Type B pancreatic cell (in vitro differentiated cells): ENCODE measurements around the gene SEPTIN2. TPM values are rescaled to one million over a fixed set of nuclear protein-coding genes. Genes with fewer than 3 reads are reported as not detected.
A peak's percentile ranks its signal among the peaks of the same experiment; 100 is the strongest.
"Not testable (repeated sequence)": the region's sequence is repeated elsewhere in the genome, so short reads cannot be mapped to it uniquely, and the experiment has no call there.

ENCODE experiments used
- DNase-seq: peaks from one replicate; pipeline ENCODE4 v3.0.0; 2021; ENCODE audit warnings: mixed read lengths; ENCODE audit not compliant: unreplicated experiment; ENCODE audit errors: extremely low spot score
- H3K27ac Mint-ChIP-seq: 2 replicates; pipeline ENCODE4 v1.8.0; 2021; ENCODE audit warnings: mild to moderate bottlenecking, mixed read lengths
- H3K27me3 Mint-ChIP-seq: 2 replicates; pipeline ENCODE4 v1.8.0; 2021; ENCODE audit warnings: mixed read lengths
- H3K36me3 Mint-ChIP-seq: 2 replicates; pipeline ENCODE4 v1.8.0; 2021; ENCODE audit warnings: mixed read lengths
- H3K4me1 Mint-ChIP-seq: one replicate; pipeline ENCODE4 v1.8.0; 2021; ENCODE audit warnings: mixed read lengths; ENCODE audit not compliant: unreplicated experiment
- H3K4me3 Mint-ChIP-seq: 2 replicates; pipeline ENCODE4 v1.8.0; 2021; ENCODE audit warnings: mild to moderate bottlenecking, mixed read lengths
- H3K9me3 Mint-ChIP-seq: 2 replicates; pipeline ENCODE4 v1.8.0; 2021; ENCODE audit warnings: mixed read lengths
- CTCF ChIP-seq: fragments of 200-600 bp; sonication (generic); conservative IDR thresholded peaks from 2 replicates; pipeline ENCODE4 v1.5.0; 2021; ENCODE audit warnings: antibody characterized with exemption, mild to moderate bottlenecking
- total RNA-seq: library from RNA; stranded (reverse); gene quantifications from 2 replicates; pipeline ENCODE4 v1.2.1, GENCODE V29; 2021; ENCODE audit warnings: low replicate concordance

The SEPTIN2 gene
- total RNA-seq, 1 donor from 2014 or later: 425 TPM

DNA sequence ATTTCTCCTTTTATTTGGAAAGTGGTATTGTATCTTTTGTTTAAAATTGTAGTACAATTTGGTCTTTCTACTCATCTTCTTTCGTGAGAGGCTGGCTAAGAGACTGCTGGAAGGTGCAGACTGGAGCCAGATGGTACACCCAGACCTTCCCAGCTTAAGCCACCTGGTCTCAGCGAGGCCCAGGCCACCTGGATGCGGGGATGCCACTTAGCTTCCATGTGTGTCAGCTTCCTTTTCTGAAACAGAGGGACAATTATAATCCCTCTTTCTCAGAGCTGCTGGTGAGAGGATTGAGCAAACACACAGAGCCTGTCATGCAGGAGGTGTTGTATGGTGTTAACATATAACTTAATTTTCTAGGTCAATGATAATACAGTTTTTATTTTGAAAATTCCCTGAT lies 57.7 kb downstream of the SEPTIN2 start:
- Mint-ChIP-seq H3K4me1 (peaks cover 28% of the 10 kb centered on the region), H3K4me3 (no peak overlapping the region), H3K36me3 (peaks cover 17% of the 10 kb centered on the region), H3K9me3 (no peaks in the 10 kb centered on the region), H3K27ac (peak overlapping the region; percentile 98), H3K27me3 (no peaks in the 10 kb centered on the region)
- no peak for DNase-seq
- TF ChIP-seq CTCF: no peak

- not testable (repeated sequence) for H3K9me3 Mint-ChIP-seq, DNase-seq, H3K4me3 Mint-ChIP-seq, H3K27me3 Mint-ChIP-seq
- peak overlapping the region; percentile 98 for H3K27ac Mint-ChIP-seq
- peaks cover 29% of the 10 kb centered on the region for H3K4me1 Mint-ChIP-seq
- H3K36me3 Mint-ChIP-seq: peaks cover 20% of the 10 kb centered on the region
Measured at GRCh38 chr2:241373906-241374305, 58.2 kb downstream of the SEPTIN2 start.

DNA sequence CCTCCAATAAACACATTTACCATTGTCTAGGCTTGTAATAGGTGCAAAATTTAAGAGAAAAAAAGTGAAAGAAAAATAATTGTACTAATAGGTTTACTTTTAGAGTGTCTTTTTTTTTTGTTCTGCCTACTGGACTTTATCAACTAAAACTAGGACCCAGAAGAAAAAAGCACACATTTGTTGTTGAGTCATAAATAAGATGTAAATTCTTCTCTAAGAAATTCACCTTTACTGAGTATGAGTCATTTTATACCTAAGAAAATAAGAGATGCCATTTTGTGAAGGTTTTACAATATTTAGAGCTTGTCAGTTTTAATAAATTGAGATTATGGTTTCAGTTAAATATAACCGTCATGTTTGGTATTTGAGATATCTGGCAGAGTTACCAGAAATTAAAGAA lies 59.6 kb downstream of the SEPTIN2 start:
- H3K27ac Mint-ChIP-seq: peak overlapping the region; percentile 98
- no peaks in the 10 kb centered on the region for H3K9me3 Mint-ChIP-seq
- no peaks in the 10 kb centered on the region for H3K27me3 Mint-ChIP-seq
- H3K4me3 Mint-ChIP-seq: peak overlapping the region; percentile 28
- H3K36me3 Mint-ChIP-seq: peaks cover 21% of the 10 kb centered on the region
- H3K4me1 Mint-ChIP-seq: peaks cover 37% of the 10 kb centered on the region
- no peak for DNase-seq
- TF ChIP-seq CTCF: no peak

DNA sequence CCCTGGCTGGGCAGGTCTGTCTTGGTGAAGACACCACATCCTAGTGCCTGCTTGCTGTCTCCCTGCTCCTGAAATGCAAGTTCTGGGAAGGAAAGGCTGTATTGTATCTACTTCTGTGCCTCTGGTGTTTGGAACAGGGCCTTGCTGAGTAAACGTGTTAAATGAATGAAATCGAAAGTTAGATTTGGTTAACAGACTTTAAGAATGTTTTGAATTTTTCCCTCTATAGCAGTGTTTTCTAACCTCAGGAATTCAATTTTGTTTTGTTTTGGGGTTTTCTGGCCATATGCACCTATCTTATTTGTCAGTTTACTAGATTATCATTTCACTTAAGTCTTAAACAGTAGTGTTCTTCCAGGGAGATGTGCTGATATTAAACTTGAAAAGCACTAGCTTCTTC lies 61.1 kb downstream of the SEPTIN2 start:
- DNase-seq: no peak
- peaks cover 20% of the 10 kb centered on the region for H3K36me3 Mint-ChIP-seq
- no peaks in the 10 kb centered on the region for H3K9me3 Mint-ChIP-seq
- peak overlapping the region; percentile 12 for H3K27ac Mint-ChIP-seq
- H3K4me1 Mint-ChIP-seq: peaks cover 26% of the 10 kb centered on the region
- no peak for TF ChIP-seq CTCF
- H3K4me3 Mint-ChIP-seq: no peak overlapping the region
- no peaks in the 10 kb centered on the region for H3K27me3 Mint-ChIP-seq

DNA sequence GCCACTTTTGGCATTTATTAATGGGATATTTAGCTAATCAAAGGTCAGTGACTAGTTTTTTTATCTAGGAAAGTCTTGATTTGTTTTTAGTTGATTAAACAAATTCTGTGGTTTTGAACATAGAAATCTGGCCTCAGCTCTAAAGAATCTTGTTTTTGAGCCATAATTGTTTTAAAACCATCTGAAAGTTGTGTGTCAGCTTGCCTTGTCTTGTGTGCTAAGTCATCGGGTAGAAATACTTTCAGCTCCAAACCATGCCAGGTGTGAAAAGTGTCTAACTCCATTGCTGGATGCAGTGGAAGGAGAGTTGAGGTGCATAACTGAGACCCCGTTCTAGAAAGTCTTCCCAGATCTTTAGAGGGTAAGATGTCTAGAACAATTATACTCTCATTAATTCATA lies 63.1 kb downstream of the SEPTIN2 start:
- H3K27me3 Mint-ChIP-seq: no peaks in the 10 kb centered on the region
- H3K36me3 Mint-ChIP-seq: peaks cover 29% of the 10 kb centered on the region
- no peak for TF ChIP-seq CTCF
- no peak overlapping the region for H3K4me3 Mint-ChIP-seq
- no peaks in the 10 kb centered on the region for H3K9me3 Mint-ChIP-seq
- H3K4me1 Mint-ChIP-seq: peaks cover 21% of the 10 kb centered on the region
- no peak overlapping the region for H3K27ac Mint-ChIP-seq
- no peak for DNase-seq

- no peaks in the 10 kb centered on the region for H3K27me3 Mint-ChIP-seq
- peak overlapping the region; percentile 5 for H3K27ac Mint-ChIP-seq
- H3K9me3 Mint-ChIP-seq: no peaks in the 10 kb centered on the region
- H3K4me1 Mint-ChIP-seq: peaks cover 16% of the 10 kb centered on the region
- peaks cover 24% of the 10 kb centered on the region for H3K36me3 Mint-ChIP-seq
- TF ChIP-seq CTCF: no peak
- H3K4me3 Mint-ChIP-seq: no peak overlapping the region
- DNase-seq: no peak
Measured at GRCh38 chr2:241379481-241380480, 64.1 kb downstream of the SEPTIN2 start.
